Cardiac muscle cell (in vitro differentiated cells and primary cell): ENCODE data around the gene EVI5L. TPM values are rescaled to one million over a fixed set of nuclear protein-coding genes. Genes with fewer than 3 reads are reported as not detected.
"Not testable (repeated sequence)": the region's sequence is repeated elsewhere in the genome, so short reads cannot be mapped to it uniquely, and the experiment has no call there.

Experiments used
- DNase-seq, 2 donors: peaks; one replicate each; pipeline versions ENCODE4 v3.0.0 to v3.0.0-alpha.2; 2010 to 2017; ENCODE audit warnings: low read depth in 1 of 2, low spot score in 1 of 2
- H3K27ac ChIP-seq: fragments of 200-600 bp; sonication (generic); 2 replicates; pipeline ENCODE4 v1.5.1; 2016
- H3K27me3 ChIP-seq: fragments of 200-600 bp; sonication (generic); 2 replicates; pipeline ENCODE4 v1.6.0; 2016; ENCODE audit warnings: control low read depth
- H3K36me3 ChIP-seq: fragments of 200-600 bp; sonication (generic); 2 replicates; pipeline ENCODE4 v1.5.1; 2016; ENCODE audit warnings: control low read depth
- H3K4me1 ChIP-seq: fragments of 200-600 bp; sonication (generic); 2 replicates; pipeline ENCODE4 v1.8.1; 2017; ENCODE audit warnings: low read depth, mild to moderate bottlenecking, mixed run types
- H3K4me3 ChIP-seq: fragments of 200-600 bp; sonication (generic); 2 replicates; pipeline ENCODE4 v1.5.1; 2016; ENCODE audit warnings: mild to moderate bottlenecking
- H3K9me3 ChIP-seq: fragments of 200-600 bp; sonication (generic); 2 replicates; pipeline ENCODE4 v1.5.1; 2017; ENCODE audit warnings: low read depth, mild to moderate bottlenecking, control low read depth
- polyA plus RNA-seq: library from polyadenylated mRNA; unstranded; fragments of >200 nt; fragmentation: Nextera tagmentation; extraction: Ambion mirVana; gene quantifications from 2 replicates; pipeline ENCODE4 v1.2.1, GENCODE V29; 2016
- total RNA-seq: library from RNA; depleted of rRNA; stranded (reverse); fragments of >200 nt; gene quantifications from 2 replicates; pipeline ENCODE4 v1.2.3, GENCODE V29; 2016
- TF ChIP-seq, protein P1 (sequence below): IDR thresholded peaks from 2 replicates; pipeline ENCODE4 v1.5.1; 2012; ENCODE audit warnings: low read depth, mild to moderate bottlenecking, low read length

The EVI5L gene
- total and polyA plus RNA-seq, 2 experiments from 2014 or later = 29.1 to 41.9 TPM

DNA sequence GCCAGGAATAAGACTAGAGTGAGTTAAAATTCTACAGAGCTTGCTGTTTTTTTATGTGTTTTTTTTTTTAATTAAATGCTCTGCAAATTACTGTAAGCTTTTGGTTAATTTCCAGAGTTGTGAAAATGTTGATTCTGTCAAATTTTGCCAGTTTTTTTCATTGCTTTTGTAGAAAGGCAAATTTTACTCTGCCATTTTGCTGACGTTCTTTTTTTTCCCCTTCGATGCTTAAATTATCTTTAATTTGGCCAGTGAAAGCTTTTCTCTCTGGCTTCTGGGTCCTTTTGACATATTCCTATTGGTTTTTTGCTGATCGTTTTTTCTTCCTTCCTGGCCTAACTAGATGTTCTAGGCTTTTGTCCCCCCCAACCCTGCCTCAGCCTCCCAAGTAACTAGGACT lies 23.8 kb upstream of the EVI5L start:
- no peaks in the 10 kb centered on the region for H3K36me3 ChIP-seq
- no peaks in the 10 kb centered on the region for H3K4me1 ChIP-seq
- no peaks in the 10 kb centered on the region for H3K9me3 ChIP-seq
- no peak for DNase-seq
- TF ChIP-seq, protein P1, sequence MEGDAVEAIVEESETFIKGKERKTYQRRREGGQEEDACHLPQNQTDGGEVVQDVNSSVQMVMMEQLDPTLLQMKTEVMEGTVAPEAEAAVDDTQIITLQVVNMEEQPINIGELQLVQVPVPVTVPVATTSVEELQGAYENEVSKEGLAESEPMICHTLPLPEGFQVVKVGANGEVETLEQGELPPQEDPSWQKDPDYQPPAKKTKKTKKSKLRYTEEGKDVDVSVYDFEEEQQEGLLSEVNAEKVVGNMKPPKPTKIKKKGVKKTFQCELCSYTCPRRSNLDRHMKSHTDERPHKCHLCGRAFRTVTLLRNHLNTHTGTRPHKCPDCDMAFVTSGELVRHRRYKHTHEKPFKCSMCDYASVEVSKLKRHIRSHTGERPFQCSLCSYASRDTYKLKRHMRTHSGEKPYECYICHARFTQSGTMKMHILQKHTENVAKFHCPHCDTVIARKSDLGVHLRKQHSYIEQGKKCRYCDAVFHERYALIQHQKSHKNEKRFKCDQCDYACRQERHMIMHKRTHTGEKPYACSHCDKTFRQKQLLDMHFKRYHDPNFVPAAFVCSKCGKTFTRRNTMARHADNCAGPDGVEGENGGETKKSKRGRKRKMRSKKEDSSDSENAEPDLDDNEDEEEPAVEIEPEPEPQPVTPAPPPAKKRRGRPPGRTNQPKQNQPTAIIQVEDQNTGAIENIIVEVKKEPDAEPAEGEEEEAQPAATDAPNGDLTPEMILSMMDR = no peak
- no peaks in the 10 kb centered on the region for H3K27me3 ChIP-seq
- H3K4me3 ChIP-seq = no peak overlapping the region
- H3K27ac ChIP-seq = no peak overlapping the region

DNA sequence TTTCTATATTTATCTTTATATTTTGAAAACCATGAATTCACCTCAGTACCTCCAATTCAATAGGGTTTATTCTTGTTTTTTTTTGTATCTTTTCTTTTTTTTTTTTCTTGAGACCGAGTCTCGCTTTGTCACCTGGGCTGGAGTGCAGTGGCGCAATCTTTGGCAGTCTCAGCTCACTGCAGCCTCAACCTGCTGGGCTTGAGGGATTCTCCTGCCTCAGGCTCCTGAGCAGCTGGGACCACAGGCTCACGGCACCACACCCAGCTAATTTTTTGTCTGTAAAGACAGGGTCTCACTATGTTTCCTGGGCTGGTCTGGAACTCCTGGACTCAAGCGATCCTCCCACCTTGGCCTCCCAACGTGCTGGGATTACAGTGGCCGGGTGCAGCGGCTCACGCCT lies 23.1 kb upstream of the EVI5L start:
- Histone ChIP-seq H3K4me1 (no peaks in the 10 kb centered on the region), H3K27ac (no peak overlapping the region), H3K9me3 (no peaks in the 10 kb centered on the region), H3K27me3 (no peaks in the 10 kb centered on the region), H3K36me3 (no peaks in the 10 kb centered on the region), H3K4me3 (no peak overlapping the region)
- no peak for DNase-seq
- TF ChIP-seq, protein P1 = no peak

DNA sequence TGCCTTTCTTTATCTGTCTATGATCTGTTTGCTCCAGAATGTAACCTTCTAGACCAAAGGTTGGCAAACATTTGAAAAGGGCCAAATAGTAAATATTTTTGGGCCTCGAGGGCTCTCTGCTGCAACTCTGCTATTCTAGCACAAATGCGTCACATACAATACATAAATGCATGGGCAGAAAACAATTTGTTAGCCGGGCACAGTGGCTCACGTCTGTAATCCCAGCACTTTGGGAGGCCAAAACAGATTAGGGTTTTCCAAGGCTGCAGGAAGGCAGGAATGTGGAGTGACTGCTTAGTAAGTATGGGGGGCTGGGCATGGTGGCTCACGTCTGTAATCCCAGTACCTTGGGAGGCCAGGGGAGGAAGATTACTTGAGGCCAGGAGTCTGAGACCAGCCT lies 21.9 kb upstream of the EVI5L start:
- H3K27ac ChIP-seq = no peak overlapping the region
- H3K4me3 ChIP-seq = no peak overlapping the region
- no peaks in the 10 kb centered on the region for H3K27me3 ChIP-seq
- H3K9me3 ChIP-seq = no peaks in the 10 kb centered on the region
- H3K36me3 ChIP-seq = no peaks in the 10 kb centered on the region
- DNase-seq = no peak
- TF ChIP-seq, protein P1 = no peak
- H3K4me1 ChIP-seq = no peaks in the 10 kb centered on the region

DNA sequence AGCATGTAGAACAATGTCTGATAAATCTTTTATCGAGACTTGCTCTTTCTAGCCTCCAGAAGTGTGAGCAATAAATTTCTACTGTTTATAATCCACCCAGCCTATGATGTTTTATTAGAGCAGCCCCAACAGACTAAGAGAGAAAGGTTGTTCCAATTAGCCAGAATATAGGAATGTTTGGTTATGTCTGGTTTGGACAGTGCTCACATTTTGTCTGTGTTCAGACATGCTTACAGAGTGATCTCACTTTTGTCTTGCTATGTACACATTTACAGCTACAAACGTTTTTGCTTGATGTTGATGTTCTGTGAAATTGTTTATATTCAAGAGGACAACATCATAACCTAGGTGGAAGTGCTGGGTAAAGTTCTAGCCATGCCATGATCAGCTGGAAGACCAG lies 18.0 kb upstream of the EVI5L start:
- TF ChIP-seq, protein P1 = no peak
- Histone ChIP-seq H3K4me3 (no peak overlapping the region), H3K27ac (no peak overlapping the region), H3K9me3 (no peaks in the 10 kb centered on the region), H3K4me1 (no peaks in the 10 kb centered on the region), H3K36me3 (no peaks in the 10 kb centered on the region), H3K27me3 (no peaks in the 10 kb centered on the region)
- DNase-seq = no peak

DNA sequence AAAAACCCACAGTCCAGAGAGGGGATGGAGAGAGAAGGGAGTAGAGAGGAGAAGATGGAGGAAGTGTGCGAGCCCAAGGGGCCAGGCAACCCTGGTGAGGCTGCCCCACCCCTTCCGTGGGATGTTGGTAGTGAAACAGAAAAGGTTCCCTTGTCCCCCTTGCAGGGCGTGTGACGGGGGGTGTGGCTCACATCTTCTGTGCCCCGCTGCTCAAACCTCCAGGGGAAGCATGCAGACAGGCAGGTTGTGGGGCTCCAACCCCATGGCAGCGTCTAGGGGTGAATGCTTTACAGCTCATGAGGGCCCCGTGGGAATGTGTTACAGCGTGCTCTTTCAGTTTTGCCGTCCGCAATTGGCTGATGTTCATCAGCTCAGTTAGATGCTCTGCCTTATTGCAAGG lies 14.7 kb upstream of the EVI5L start:
- Histone ChIP-seq H3K9me3 (no peaks in the 10 kb centered on the region), H3K36me3 (no peaks in the 10 kb centered on the region), H3K27ac (no peak overlapping the region), H3K4me1 (no peaks in the 10 kb centered on the region), H3K27me3 (no peaks in the 10 kb centered on the region), H3K4me3 (no peak overlapping the region)
- no peak for DNase-seq
- TF ChIP-seq, protein P1 = no peak

DNA sequence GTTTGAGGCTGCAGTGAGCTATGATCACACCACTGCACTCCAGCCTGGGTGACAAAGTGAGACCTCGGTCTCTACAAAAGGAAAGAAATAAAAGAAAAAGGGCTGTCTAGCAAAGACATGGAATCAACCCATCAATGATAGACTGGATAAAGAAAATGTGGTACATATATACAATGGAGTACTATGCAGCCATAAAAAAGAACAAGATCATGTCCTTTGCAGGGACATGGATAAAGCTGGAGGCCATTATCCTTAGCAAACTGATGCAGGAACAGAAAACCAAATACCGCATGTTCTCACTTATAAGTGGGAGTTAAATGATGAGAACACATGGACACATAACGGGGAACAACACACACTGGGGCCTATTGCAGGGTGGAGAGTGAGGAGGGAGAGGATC lies 14.0 kb upstream of the EVI5L start:
- H3K4me1 ChIP-seq, H3K27me3 ChIP-seq, H3K4me3 ChIP-seq, H3K9me3 ChIP-seq, H3K27ac ChIP-seq, DNase-seq, H3K36me3 ChIP-seq: not testable (repeated sequence)
